Measurements from ENCODE around the gene SPP2. TPM values are rescaled to one million over a fixed set of nuclear protein-coding genes. Genes with fewer than 3 reads are reported as not detected.

Gene SPP2
- not detected for total RNA-seq

- H3K27ac ChIP-seq: no peak within 1 kb of the TSS
- ATAC-seq: no peak
- H3K4me3 ChIP-seq: no peak within 1 kb of the TSS
- no peaks in the 10 kb centered on the region for H3K9me3 ChIP-seq
- no peaks in the 10 kb centered on the region for H3K36me3 ChIP-seq
- no peaks in the 10 kb centered on the region for H3K4me1 ChIP-seq
- TF ChIP-seq CTCF (IDR thresholded peaks at IDR 0.05): no peak
- no peak for TF ChIP-seq POLR2A (IDR thresholded peaks at IDR 0.05)
- no peak for TF ChIP-seq POLR2AphosphoS5 (IDR thresholded peaks at IDR 0.05)
- no peak for TF ChIP-seq EP300 (IDR thresholded peaks at IDR 0.05)
- H3K27me3 ChIP-seq: no peaks in the 10 kb centered on the region
- WGBS, 2 donors (ENCODE audit: low coverage in 1 of 2): 80 to 89% methylated on average over 7 to 8 of the region's 9 CpGs
These were observed at the start of gene SPP2 for GRCh38 chr2:234050455-234051135. TSS of gene SPP2 (plus strand) at chr2:234050702. CDS start at chr2:234050787, 85 bp downstream.

GRCh38 chr2:234001380-234002160 lies 48.9 kb upstream of the SPP2 start:
- Histone ChIP-seq H3K27me3 (peaks cover 40% of the 10 kb centered on the region), H3K27ac (no peak overlapping the region), H3K9me3 (no peaks in the 10 kb centered on the region), H3K4me3 (no peak overlapping the region), H3K36me3 (no peaks in the 10 kb centered on the region), H3K4me1 (no peaks in the 10 kb centered on the region)
- TF ChIP-seq POLR2A (IDR thresholded peaks at IDR 0.05) (no peak), EP300 (IDR thresholded peaks at IDR 0.05) (no peak), POLR2AphosphoS5 (IDR thresholded peaks at IDR 0.05) (no peak), CTCF (IDR thresholded peaks at IDR 0.05) (no peak)
- WGBS, 2 donors (ENCODE audit: low coverage in 1 of 2): 72 to 89% methylated on average over 3 to 5 of the region's 8 CpGs
- no peak for ATAC-seq

GRCh38 chr2:234002281-234002680 lies 48.2 kb upstream of the SPP2 start:
- WGBS, 2 donors (ENCODE audit: low coverage in 1 of 2): 79 to 80% methylated on average over 2 to 4 of the region's 4 CpGs
- no peak for ATAC-seq
- H3K4me1 ChIP-seq: no peaks in the 10 kb centered on the region
- H3K9me3 ChIP-seq: no peaks in the 10 kb centered on the region
- TF ChIP-seq EP300 (IDR thresholded peaks at IDR 0.05) (no peak), POLR2A (IDR thresholded peaks at IDR 0.05) (no peak), POLR2AphosphoS5 (IDR thresholded peaks at IDR 0.05) (no peak), CTCF (IDR thresholded peaks at IDR 0.05) (no peak)
- H3K4me3 ChIP-seq: no peak overlapping the region
- H3K27me3 ChIP-seq: peaks cover 42% of the 10 kb centered on the region
- no peaks in the 10 kb centered on the region for H3K36me3 ChIP-seq
- H3K27ac ChIP-seq: no peak overlapping the region

GRCh38 chr2:234003972-234004617 lies 46.4 kb upstream of the SPP2 start:
- no peak for ATAC-seq
- Histone ChIP-seq H3K4me3 (no peak overlapping the region), H3K27me3 (peaks cover 32% of the 10 kb centered on the region), H3K27ac (no peak overlapping the region), H3K9me3 (no peaks in the 10 kb centered on the region), H3K36me3 (no peaks in the 10 kb centered on the region), H3K4me1 (no peaks in the 10 kb centered on the region)
- no peak for TF ChIP-seq POLR2AphosphoS5 (IDR thresholded peaks at IDR 0.05)
- no peak for TF ChIP-seq POLR2A (IDR thresholded peaks at IDR 0.05)
- TF ChIP-seq CTCF (IDR thresholded peaks at IDR 0.05): no peak
- TF ChIP-seq EP300 (IDR thresholded peaks at IDR 0.05): no peak
- 16 to 33% methylated on average over 6 to 8 of the region's 8 CpGs for WGBS, 2 donors (ENCODE audit: low coverage in 1 of 2)
